HepG2 (cell line): ENCODE results near the gene CKLF. TPM values are rescaled to one million over a fixed set of nuclear protein-coding genes. Genes with fewer than 3 reads are reported as not detected.
A peak's percentile ranks its signal among the peaks of the same experiment; 100 is the strongest.

Source experiments
- HIVEP1 ChIP-seq: sonication (generic); formaldehyde crosslinking; IDR thresholded peaks from 2 replicates; pipeline ENCODE4 v1.4.0; 2020; ENCODE audit warnings: mild to moderate bottlenecking, missing genetic modification reagents
- HNRNPK ChIP-seq: fragments of 200-400 bp; formaldehyde crosslinking; IDR thresholded peaks from 2 replicates; pipeline ENCODE4 v1.6.1; 2018; ENCODE audit warnings: low read length, low read depth, moderate library complexity, mild to moderate bottlenecking; ENCODE audit not compliant: poor library complexity, severe bottlenecking
- KAT7 ChIP-seq: IDR thresholded peaks from 2 replicates; pipeline ENCODE4 v1.6.1; 2018; ENCODE audit warnings: borderline replicate concordance, missing compliant biosample characterization
- MED1 ChIP-seq: sonication (generic); formaldehyde crosslinking; IDR thresholded peaks from 2 replicates; pipeline ENCODE4 v1.4.0; 2020; ENCODE audit warnings: missing genetic modification reagents
- NFATC3 ChIP-seq: sonication (generic); formaldehyde crosslinking; IDR thresholded peaks from 2 replicates; pipeline ENCODE4 v1.5.1; 2020; ENCODE audit warnings: mild to moderate bottlenecking, missing genetic modification reagents
- POLR2AphosphoS2 ChIP-seq: IDR thresholded peaks from 2 replicates; pipeline ENCODE4 v1.6.1; 2011; ENCODE audit warnings: low read depth, low read length, improper control_type of control experiment
- U2AF2 ChIP-seq: fragments of 200-400 bp; formaldehyde crosslinking; IDR thresholded peaks from 2 replicates; pipeline ENCODE4 v1.6.1; 2017; ENCODE audit warnings: low read depth, mild to moderate bottlenecking, low read length
- ZC3H13 ChIP-seq: sonication (generic); formaldehyde crosslinking; IDR thresholded peaks from 2 replicates; pipeline ENCODE4 v1.8.1; 2023; ENCODE audit warnings: mild to moderate bottlenecking, missing genetic modification reagents, moderate library complexity
- ZNF274 ChIP-seq: sonication (generic); formaldehyde crosslinking; IDR thresholded peaks from 2 replicates; pipeline ENCODE4 v1.5.1; 2020; ENCODE audit warnings: mild to moderate bottlenecking, missing genetic modification reagents
- ZNF30 ChIP-seq: sonication (generic); formaldehyde crosslinking; IDR thresholded peaks from 2 replicates; pipeline ENCODE4 v1.5.0; 2020; ENCODE audit warnings: mild to moderate bottlenecking, missing genetic modification reagents
- ZNF343 ChIP-seq: sonication (generic); formaldehyde crosslinking; IDR thresholded peaks from 2 replicates; pipeline ENCODE4 v1.4.0; 2020; ENCODE audit warnings: mild to moderate bottlenecking, missing genetic modification reagents
- ZNF350 ChIP-seq: sonication (generic); formaldehyde crosslinking; IDR thresholded peaks from 2 replicates; pipeline ENCODE4 v1.4.0; 2020; ENCODE audit warnings: mild to moderate bottlenecking, low read depth, missing genetic modification reagents, borderline replicate concordance
- ZNF543 ChIP-seq: sonication (generic); formaldehyde crosslinking; IDR thresholded peaks from 2 replicates; pipeline ENCODE4 v1.4.0; 2020; ENCODE audit warnings: mild to moderate bottlenecking, missing genetic modification reagents
- ZNF660 ChIP-seq: sonication (generic); formaldehyde crosslinking; IDR thresholded peaks from 2 replicates; pipeline ENCODE4 v1.5.1; 2020; ENCODE audit warnings: mild to moderate bottlenecking, low read depth, missing genetic modification reagents, borderline replicate concordance
- polyA plus RNA-seq, 8 experiments: library from polyadenylated mRNA; depleted of rRNA in 3 of 8; stranded (reverse) in 7 of 8; unstranded in 1 of 8; fragments of >200 nt; fragmentation: Illumina TruSeq in 4 of 8; extraction: Trizol in 4 of 8; gene quantifications; 2 replicates each; pipeline versions ENCODE4 v1.2.1 to v1.2.3, GENCODE V29; 2011 to 2016; ENCODE audit warnings: low read depth in 4 of 8, missing spikeins in 1 of 8, mixed read lengths in 1 of 8; ENCODE audit not compliant: insufficient read depth in 1 of 8
- total RNA-seq, 5 experiments: library from RNA; depleted of rRNA; stranded (reverse); fragments of >200 nt; fragmentation: Illumina TruSeq; extraction: Trizol; gene quantifications; 2 replicates each; pipeline ENCODE4 v1.2.3, GENCODE V29; 2016; ENCODE audit warnings: low read depth in 1 of 5
- TF ChIP-seq, protein P1 (sequence below): sonication (generic); formaldehyde crosslinking; IDR thresholded peaks from 2 replicates; pipeline ENCODE4 v1.5.1; 2020; ENCODE audit warnings: missing genetic modification reagents, mild to moderate bottlenecking, borderline replicate concordance
- TF ChIP-seq, protein P2 (sequence below): sonication (generic); formaldehyde crosslinking; IDR thresholded peaks from 2 replicates; pipeline ENCODE4 v1.5.0; 2020; ENCODE audit warnings: missing genetic modification reagents, mild to moderate bottlenecking, borderline replicate concordance
- TF ChIP-seq, protein P3 (sequence below): sonication (generic); formaldehyde crosslinking; IDR thresholded peaks from 2 replicates; pipeline ENCODE4 v1.4.0; 2020; ENCODE audit warnings: missing genetic modification reagents, borderline replicate concordance
- TF ChIP-seq, protein P4 (sequence below): sonication (generic); formaldehyde crosslinking; IDR thresholded peaks from 2 replicates; pipeline ENCODE4 v1.5.1; 2020; ENCODE audit warnings: missing genetic modification reagents, mild to moderate bottlenecking, borderline replicate concordance

Gene CKLF
- total and polyA plus RNA-seq, 2 of the 13 experiments (the other 11 are each of a cell fraction or from before 2014, with no cell fraction given) = 120 to 167 TPM

DNA sequence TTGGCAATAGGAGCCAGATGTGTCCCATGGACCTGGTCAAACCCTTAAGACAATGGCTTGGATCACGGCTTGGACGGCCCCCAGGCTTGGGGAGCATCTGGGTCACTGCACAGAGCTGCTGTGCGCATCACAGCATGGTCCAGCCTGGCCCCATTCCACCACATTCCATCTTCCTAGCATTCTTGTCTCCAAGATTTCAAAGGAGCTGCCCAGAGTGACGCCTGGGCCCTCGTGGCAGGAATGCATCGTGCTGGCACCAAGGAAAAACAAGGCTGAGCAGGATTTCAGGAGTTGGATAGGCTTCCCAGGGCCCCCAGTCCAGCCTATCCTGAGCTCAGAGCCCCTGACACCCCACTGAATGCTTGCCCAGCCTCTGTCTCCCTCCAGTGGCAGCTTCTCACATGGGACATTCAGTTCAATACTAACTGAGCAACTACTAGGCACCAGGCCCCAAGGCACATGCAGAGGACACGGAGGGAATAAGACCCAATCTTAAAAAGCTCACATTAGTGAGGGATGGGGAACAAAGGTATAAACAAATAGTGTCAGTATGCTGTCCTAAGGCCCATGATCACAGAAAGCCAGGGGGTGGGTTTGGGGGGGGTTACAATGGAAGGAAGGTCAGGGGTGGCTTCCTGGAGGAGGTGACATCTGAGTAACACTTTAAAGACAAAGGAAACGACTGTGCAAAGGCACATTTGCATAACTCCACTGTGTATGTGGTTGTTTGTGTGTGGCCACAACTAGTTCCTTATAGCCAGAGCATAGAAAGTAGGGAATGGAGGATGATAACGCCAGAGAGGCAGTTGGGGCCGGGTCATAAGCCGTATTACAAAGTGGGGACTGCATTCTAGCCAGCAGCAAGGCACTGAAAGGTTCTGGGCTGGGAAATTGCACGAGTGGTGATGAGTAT, 36.5 kb upstream of the CKLF start (continued):
- TF ChIP-seq, protein P1, sequence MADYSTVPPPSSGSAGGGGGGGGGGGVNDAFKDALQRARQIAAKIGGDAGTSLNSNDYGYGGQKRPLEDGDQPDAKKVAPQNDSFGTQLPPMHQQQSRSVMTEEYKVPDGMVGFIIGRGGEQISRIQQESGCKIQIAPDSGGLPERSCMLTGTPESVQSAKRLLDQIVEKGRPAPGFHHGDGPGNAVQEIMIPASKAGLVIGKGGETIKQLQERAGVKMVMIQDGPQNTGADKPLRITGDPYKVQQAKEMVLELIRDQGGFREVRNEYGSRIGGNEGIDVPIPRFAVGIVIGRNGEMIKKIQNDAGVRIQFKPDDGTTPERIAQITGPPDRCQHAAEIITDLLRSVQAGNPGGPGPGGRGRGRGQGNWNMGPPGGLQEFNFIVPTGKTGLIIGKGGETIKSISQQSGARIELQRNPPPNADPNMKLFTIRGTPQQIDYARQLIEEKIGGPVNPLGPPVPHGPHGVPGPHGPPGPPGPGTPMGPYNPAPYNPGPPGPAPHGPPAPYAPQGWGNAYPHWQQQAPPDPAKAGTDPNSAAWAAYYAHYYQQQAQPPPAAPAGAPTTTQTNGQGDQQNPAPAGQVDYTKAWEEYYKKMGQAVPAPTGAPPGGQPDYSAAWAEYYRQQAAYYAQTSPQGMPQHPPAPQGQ (CRISPR knock-in tag) = no peak
- TF ChIP-seq HNRNPK (no peak), MED1 (CRISPR knock-in tag) (peak; percentile 17; the same call in 1 of the 2 replicates), ZNF660 (CRISPR knock-in tag) (no peak), HIVEP1 (CRISPR knock-in tag) (no peak), ZNF30 (CRISPR knock-in tag) (no peak), NFATC3 (CRISPR knock-in tag) (no peak), ZC3H13 (no peak), KAT7 (CRISPR knock-in tag) (no peak), ZNF274 (CRISPR knock-in tag) (no peak), U2AF2 (no peak), ZNF350 (CRISPR knock-in tag) (no peak), POLR2AphosphoS2 (no peak), ZNF543 (CRISPR knock-in tag) (no peak), ZNF343 (CRISPR knock-in tag) (no peak)
- TF ChIP-seq, protein P2, sequence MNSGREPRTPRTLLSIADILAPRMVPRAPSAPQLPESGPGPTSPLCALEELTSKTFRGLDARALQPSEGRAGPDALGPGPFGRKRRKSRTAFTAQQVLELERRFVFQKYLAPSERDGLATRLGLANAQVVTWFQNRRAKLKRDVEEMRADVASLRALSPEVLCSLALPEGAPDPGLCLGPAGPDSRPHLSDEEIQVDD (CRISPR knock-in tag) = no peak
- TF ChIP-seq, protein P3, sequence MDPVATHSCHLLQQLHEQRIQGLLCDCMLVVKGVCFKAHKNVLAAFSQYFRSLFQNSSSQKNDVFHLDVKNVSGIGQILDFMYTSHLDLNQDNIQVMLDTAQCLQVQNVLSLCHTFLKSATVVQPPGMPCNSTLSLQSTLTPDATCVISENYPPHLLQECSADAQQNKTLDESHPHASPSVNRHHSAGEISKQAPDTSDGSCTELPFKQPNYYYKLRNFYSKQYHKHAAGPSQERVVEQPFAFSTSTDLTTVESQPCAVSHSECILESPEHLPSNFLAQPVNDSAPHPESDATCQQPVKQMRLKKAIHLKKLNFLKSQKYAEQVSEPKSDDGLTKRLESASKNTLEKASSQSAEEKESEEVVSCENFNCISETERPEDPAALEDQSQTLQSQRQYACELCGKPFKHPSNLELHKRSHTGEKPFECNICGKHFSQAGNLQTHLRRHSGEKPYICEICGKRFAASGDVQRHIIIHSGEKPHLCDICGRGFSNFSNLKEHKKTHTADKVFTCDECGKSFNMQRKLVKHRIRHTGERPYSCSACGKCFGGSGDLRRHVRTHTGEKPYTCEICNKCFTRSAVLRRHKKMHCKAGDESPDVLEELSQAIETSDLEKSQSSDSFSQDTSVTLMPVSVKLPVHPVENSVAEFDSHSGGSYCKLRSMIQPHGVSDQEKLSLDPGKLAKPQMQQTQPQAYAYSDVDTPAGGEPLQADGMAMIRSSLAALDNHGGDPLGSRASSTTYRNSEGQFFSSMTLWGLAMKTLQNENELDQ (CRISPR knock-in tag) = no peak
- TF ChIP-seq, protein P4, sequence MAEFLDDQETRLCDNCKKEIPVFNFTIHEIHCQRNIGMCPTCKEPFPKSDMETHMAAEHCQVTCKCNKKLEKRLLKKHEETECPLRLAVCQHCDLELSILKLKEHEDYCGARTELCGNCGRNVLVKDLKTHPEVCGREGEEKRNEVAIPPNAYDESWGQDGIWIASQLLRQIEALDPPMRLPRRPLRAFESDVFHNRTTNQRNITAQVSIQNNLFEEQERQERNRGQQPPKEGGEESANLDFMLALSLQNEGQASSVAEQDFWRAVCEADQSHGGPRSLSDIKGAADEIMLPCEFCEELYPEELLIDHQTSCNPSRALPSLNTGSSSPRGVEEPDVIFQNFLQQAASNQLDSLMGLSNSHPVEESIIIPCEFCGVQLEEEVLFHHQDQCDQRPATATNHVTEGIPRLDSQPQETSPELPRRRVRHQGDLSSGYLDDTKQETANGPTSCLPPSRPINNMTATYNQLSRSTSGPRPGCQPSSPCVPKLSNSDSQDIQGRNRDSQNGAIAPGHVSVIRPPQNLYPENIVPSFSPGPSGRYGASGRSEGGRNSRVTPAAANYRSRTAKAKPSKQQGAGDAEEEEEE (CRISPR knock-in tag) = no peak
